ENCODE results near the gene CTNS.

GRCh38 chr17:3672571-3672970 lies 36.0 kb downstream of the CTNS start:
- TF ChIP-seq USF1 (IDR thresholded peaks at IDR 0.05) (no peak), CREB1 (IDR thresholded peaks at IDR 0.05; ENCODE audit: low read depth) (no peak), FOXM1 (IDR thresholded peaks at IDR 0.05; ENCODE audit: borderline replicate concordance, low read depth) (no peak), EP300 (IDR thresholded peaks at IDR 0.05; ENCODE audit: borderline replicate concordance) (no peak), YY1 (IDR thresholded peaks at IDR 0.05; ENCODE audit: low read depth) (no peak), TEAD4 (IDR thresholded peaks at IDR 0.05) (no peak), TAF1 (IDR thresholded peaks at IDR 0.05; ENCODE audit: low read depth) (no peak), CEBPB (IDR thresholded peaks at IDR 0.05) (no peak), REST (IDR thresholded peaks at IDR 0.05; ENCODE audit: low read depth) (no peak), RAD21 (IDR thresholded peaks at IDR 0.05; ENCODE audit: low read depth) (no peak), NFIC (IDR thresholded peaks at IDR 0.05) (no peak)
